ENCODE measurements around the gene MTCH2.
"Not testable (repeated sequence)": the region's sequence is repeated elsewhere in the genome, so short reads cannot be mapped to it uniquely, and the experiment has no call there.

MTCH2 gene

GRCh38 chr11:47659276-47659675 is 16.9 kb upstream of the MTCH2 start:
- H3K27me3 Mint-ChIP-seq: peaks cover 1% of the 10 kb centered on the region
- no peaks in the 10 kb centered on the region for H3K4me1 Mint-ChIP-seq (ENCODE audit: low read depth)
- H3K9me3 Mint-ChIP-seq: no peaks in the 10 kb centered on the region
- H3K36me3 Mint-ChIP-seq (ENCODE audit: low read depth): no peaks in the 10 kb centered on the region
- no peak overlapping the region for H3K4me3 Mint-ChIP-seq
- intact Hi-C loops (cut with micrococcal nuclease): no loop called here
- no peak overlapping the region for H3K27ac Mint-ChIP-seq

- H3K27ac Mint-ChIP-seq: no peak overlapping the region
- no peaks in the 10 kb centered on the region for H3K36me3 Mint-ChIP-seq (ENCODE audit: low read depth)
- H3K4me3 Mint-ChIP-seq: no peak overlapping the region
- peaks cover 17% of the 10 kb centered on the region for H3K9me3 Mint-ChIP-seq
- no peaks in the 10 kb centered on the region for H3K4me1 Mint-ChIP-seq (ENCODE audit: low read depth)
- intact Hi-C loops (cut with micrococcal nuclease): no loop called here
- H3K27me3 Mint-ChIP-seq: peaks cover 1% of the 10 kb centered on the region
Observed at GRCh38 chr11:47656260-47656885, 14.0 kb upstream of the MTCH2 start.

- Mint-ChIP-seq H3K36me3 (ENCODE audit: low read depth) (no peaks in the 10 kb centered on the region), H3K4me3 (no peak overlapping the region), H3K27ac (no peak overlapping the region), H3K4me1 (ENCODE audit: low read depth) (no peaks in the 10 kb centered on the region), H3K9me3 (peaks cover 19% of the 10 kb centered on the region), H3K27me3 (peaks cover 1% of the 10 kb centered on the region)
- intact Hi-C loops (cut with micrococcal nuclease): no loop called here
Observed at GRCh38 chr11:47651818-47652469, 9.6 kb upstream of the MTCH2 start.

- peaks cover 19% of the 10 kb centered on the region for H3K9me3 Mint-ChIP-seq
- H3K4me1 Mint-ChIP-seq (ENCODE audit: low read depth): no peaks in the 10 kb centered on the region
- intact Hi-C loops (cut with micrococcal nuclease): no loop called here
- H3K27me3 Mint-ChIP-seq: no peaks in the 10 kb centered on the region
- no peaks in the 10 kb centered on the region for H3K36me3 Mint-ChIP-seq (ENCODE audit: low read depth)
- no peak overlapping the region for H3K27ac Mint-ChIP-seq
- H3K4me3 Mint-ChIP-seq: no peak overlapping the region
Observed at GRCh38 chr11:47649276-47649675, 6.9 kb upstream of the MTCH2 start.

- no peaks in the 10 kb centered on the region for H3K9me3 Mint-ChIP-seq
- H3K4me1 Mint-ChIP-seq (ENCODE audit: low read depth): peaks cover 14% of the 10 kb centered on the region
- H3K36me3 Mint-ChIP-seq (ENCODE audit: low read depth): peaks cover 11% of the 10 kb centered on the region
- H3K27ac Mint-ChIP-seq: no peak overlapping the region
- intact Hi-C loops (cut with micrococcal nuclease): no loop called here
- H3K4me3 Mint-ChIP-seq: no peak overlapping the region
- no peaks in the 10 kb centered on the region for H3K27me3 Mint-ChIP-seq
Observed at GRCh38 chr11:47646019-47646418, 3.7 kb upstream of the MTCH2 start.

GRCh38 chr11:47645500-47645899 is 3.1 kb upstream of the MTCH2 start:
- peaks cover 11% of the 10 kb centered on the region for H3K36me3 Mint-ChIP-seq (ENCODE audit: low read depth)
- peaks cover 14% of the 10 kb centered on the region for H3K4me1 Mint-ChIP-seq (ENCODE audit: low read depth)
- no peaks in the 10 kb centered on the region for H3K27me3 Mint-ChIP-seq
- H3K9me3 Mint-ChIP-seq: no peaks in the 10 kb centered on the region
- no peak overlapping the region for H3K4me3 Mint-ChIP-seq
- H3K27ac Mint-ChIP-seq: no peak overlapping the region
- intact Hi-C loops (cut with micrococcal nuclease): no loop called here

GRCh38 chr11:47641600-47642098 is 710 bp downstream of the MTCH2 start:
- Mint-ChIP-seq H3K27me3 (no peaks in the 10 kb centered on the region), H3K27ac (peak overlapping the region; percentile 97), H3K36me3 (ENCODE audit: low read depth) (peaks cover 45% of the 10 kb centered on the region), H3K4me1 (ENCODE audit: low read depth) (peaks cover 14% of the 10 kb centered on the region), H3K9me3 (no peaks in the 10 kb centered on the region), H3K4me3 (peak overlapping the region; percentile 97)
- intact Hi-C loops (cut with micrococcal nuclease): loop anchor here (1.0 to 2.0 kb wide), 2 partner anchors 73 to 126 kb away; partner anchors contain the start of genes AGBL2 and FNBP4

- H3K4me3 Mint-ChIP-seq; H3K9me3 Mint-ChIP-seq; H3K27me3 Mint-ChIP-seq; H3K27ac Mint-ChIP-seq; intact Hi-C loops (cut with micrococcal nuclease): not testable (repeated sequence)
- Mint-ChIP-seq H3K36me3 (ENCODE audit: low read depth) (peaks cover 56% of the 10 kb centered on the region), H3K4me1 (ENCODE audit: low read depth) (peaks cover 14% of the 10 kb centered on the region)
Observed at GRCh38 chr11:47640506-47640905, 1.9 kb downstream of the MTCH2 start.

GRCh38 chr11:47636331-47636730 is 6.0 kb downstream of the MTCH2 start:
- H3K27me3 Mint-ChIP-seq; intact Hi-C loops (cut with micrococcal nuclease); H3K4me1 Mint-ChIP-seq (ENCODE audit: low read depth); H3K4me3 Mint-ChIP-seq; H3K27ac Mint-ChIP-seq; H3K9me3 Mint-ChIP-seq: not testable (repeated sequence)
- peaks cover 87% of the 10 kb centered on the region for H3K36me3 Mint-ChIP-seq (ENCODE audit: low read depth)

- peaks cover 98% of the 10 kb centered on the region for H3K36me3 Mint-ChIP-seq (ENCODE audit: low read depth)
- H3K27ac Mint-ChIP-seq: no peak overlapping the region
- H3K9me3 Mint-ChIP-seq: no peaks in the 10 kb centered on the region
- intact Hi-C loops (cut with micrococcal nuclease): no loop called here
- H3K27me3 Mint-ChIP-seq: no peaks in the 10 kb centered on the region
- H3K4me1 Mint-ChIP-seq (ENCODE audit: low read depth): no peaks in the 10 kb centered on the region
- H3K4me3 Mint-ChIP-seq: no peak overlapping the region
Observed at GRCh38 chr11:47631473-47631872, 10.9 kb downstream of the MTCH2 start.

GRCh38 chr11:47628026-47628425 is 14.3 kb downstream of the MTCH2 start:
- H3K9me3 Mint-ChIP-seq: no peaks in the 10 kb centered on the region
- H3K27me3 Mint-ChIP-seq: no peaks in the 10 kb centered on the region
- peaks cover 98% of the 10 kb centered on the region for H3K36me3 Mint-ChIP-seq (ENCODE audit: low read depth)
- no peak overlapping the region for H3K4me3 Mint-ChIP-seq
- intact Hi-C loops (cut with micrococcal nuclease): loop anchor here (5.0 kb wide), 1 partner anchor 321 kb away; no protein-coding TSS in a partner anchor
- no peak overlapping the region for H3K27ac Mint-ChIP-seq
- no peaks in the 10 kb centered on the region for H3K4me1 Mint-ChIP-seq (ENCODE audit: low read depth)

GRCh38 chr11:47626234-47626633 is 16.1 kb downstream of the MTCH2 start:
- Mint-ChIP-seq H3K4me1 (ENCODE audit: low read depth) (no peaks in the 10 kb centered on the region), H3K27me3 (no peaks in the 10 kb centered on the region), H3K4me3 (no peak overlapping the region), H3K9me3 (no peaks in the 10 kb centered on the region), H3K36me3 (ENCODE audit: low read depth) (peaks cover 98% of the 10 kb centered on the region), H3K27ac (no peak overlapping the region)
- intact Hi-C loops (cut with micrococcal nuclease): loop anchor here (5.0 kb wide), 1 partner anchor 319 kb away; no protein-coding TSS in a partner anchor

GRCh38 chr11:47620836-47621378 is 21.5 kb downstream of the MTCH2 start:
- Mint-ChIP-seq H3K4me1 (ENCODE audit: low read depth) (no peaks in the 10 kb centered on the region), H3K36me3 (ENCODE audit: low read depth) (peaks cover 87% of the 10 kb centered on the region), H3K27ac (no peak overlapping the region), H3K4me3 (no peak overlapping the region), H3K27me3 (no peaks in the 10 kb centered on the region), H3K9me3 (no peaks in the 10 kb centered on the region)
- intact Hi-C loops (cut with micrococcal nuclease): no loop called here

GRCh38 chr11:47617417-47617809 is 24.9 kb downstream of the MTCH2 start:
- Mint-ChIP-seq H3K4me3 (no peak overlapping the region), H3K9me3 (no peaks in the 10 kb centered on the region), H3K27me3 (no peaks in the 10 kb centered on the region), H3K27ac (no peak overlapping the region), H3K36me3 (ENCODE audit: low read depth) (peaks cover 72% of the 10 kb centered on the region), H3K4me1 (ENCODE audit: low read depth) (peaks cover 7% of the 10 kb centered on the region)
- intact Hi-C loops (cut with micrococcal nuclease): loop anchor here (5.0 to 10.0 kb wide), 2 partner anchors 63 to 130 kb away; partner anchors contain the start of gene CELF1
